Measurements from ENCODE around the gene PADI3.

DNA sequence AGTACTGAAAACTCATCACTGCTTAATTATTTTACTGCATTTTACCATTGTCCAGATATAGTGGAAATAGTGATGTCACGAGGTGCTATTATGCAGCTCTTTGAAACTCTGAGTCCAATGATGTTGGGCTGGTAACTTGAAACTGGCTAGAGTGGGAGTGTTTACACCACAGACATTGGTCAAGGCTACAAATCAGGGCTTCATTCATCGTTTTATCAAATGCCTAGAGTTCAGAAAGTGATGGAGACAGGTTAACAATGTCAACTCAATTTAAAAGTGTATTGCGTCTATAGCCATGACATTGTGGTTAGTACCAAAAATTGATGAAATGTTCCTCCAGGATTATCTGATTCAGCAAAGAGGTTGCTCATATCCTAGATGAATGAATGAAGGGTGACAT is 31.3 kb upstream of the PADI3 start:
- TF ChIP-seq CTCF (IDR thresholded peaks at IDR 0.05; ENCODE audit: low read depth, low read length): no peak
- TF ChIP-seq POLR2A (IDR thresholded peaks at IDR 0.05; ENCODE audit: extremely low read depth, insufficient read length): no peak
- no peak for TF ChIP-seq MAX (IDR thresholded peaks at IDR 0.05; ENCODE audit: low read depth, low read length)
